ELR (cell line): ENCODE data around the gene TRMT2A.

Source experiments
- DNase-seq: peaks from one replicate; pipeline ENCODE4 v3.0.0-alpha.2; 2015; ENCODE audit warnings: low read depth

TRMT2A gene

GRCh38 chr22:20132686-20133246, 15.7 kb upstream of the TRMT2A start:
- no peak for DNase-seq

- DNase-seq: peak; percentile 40
These were observed 15.0 kb upstream of the TRMT2A start for GRCh38 chr22:20131859-20132685.

- peak; percentile 39 for DNase-seq
These were observed 14.5 kb upstream of the TRMT2A start, which contains the start of gene ZDHHC8 for GRCh38 chr22:20131597-20131858. Gene ZDHHC8, plus strand, starts transcription at chr22:20131804. Its CDS starts 144 bp downstream, at chr22:20131948.

- peak; percentile 84 for DNase-seq
These were observed 13.9 kb upstream of the TRMT2A start for GRCh38 chr22:20130731-20131596.

GRCh38 chr22:20130319-20130718, 13.3 kb upstream of the TRMT2A start:
- no peak for DNase-seq

GRCh38 chr22:20129747-20130014, 12.7 kb upstream of the TRMT2A start:
- DNase-seq: no peak

GRCh38 chr22:20128902-20129746, 12.1 kb upstream of the TRMT2A start:
- DNase-seq: peak; percentile 61

GRCh38 chr22:20128619-20128901, 11.5 kb upstream of the TRMT2A start:
- DNase-seq: no peak

GRCh38 chr22:20127869-20128618, 11.0 kb upstream of the TRMT2A start:
- no peak for DNase-seq

- no peak for DNase-seq
These were observed 10.4 kb upstream of the TRMT2A start for GRCh38 chr22:20127318-20127868.

GRCh38 chr22:20126284-20127029, 9.4 kb upstream of the TRMT2A start:
- DNase-seq: no peak

GRCh38 chr22:20125201-20126174, 8.5 kb upstream of the TRMT2A start:
- no peak for DNase-seq

- DNase-seq: no peak
These were observed 7.2 kb upstream of the TRMT2A start for GRCh38 chr22:20124083-20124787.

- no peak for DNase-seq
These were observed 6.5 kb upstream of the TRMT2A start for GRCh38 chr22:20123366-20124082.

GRCh38 chr22:20121856-20122415, 4.9 kb upstream of the TRMT2A start:
- no peak for DNase-seq

GRCh38 chr22:20118300-20119020, 1.4 kb upstream of the TRMT2A start:
- DNase-seq: peak; percentile 37

- peak; percentile 47 for DNase-seq
These were observed 740 bp upstream of the TRMT2A start for GRCh38 chr22:20117633-20118299.
